LNCAP (cell line): ENCODE data around the gene ATAD1.

Source experiments
- CTCF ChIP-seq: fragments of 450-650 bp; IDR thresholded peaks from 2 replicates; pipeline ENCODE4 v1.5.1; 2017; ENCODE audit warnings: mild to moderate bottlenecking

The ATAD1 gene

GRCh38 chr10:87817609-87818504 lies at the start of gene ATAD1:
Gene ATAD1 (minus strand): TSS chr10:87818226. CDS start chr10:87814599, 3,627 bp downstream.
- no peak for TF ChIP-seq CTCF

- no peak for TF ChIP-seq CTCF
Observed at GRCh38 chr10:87867453-87867852, 49.4 kb upstream of the ATAD1 start.

- TF ChIP-seq CTCF = no peak
Observed at GRCh38 chr10:87866412-87866974, 48.5 kb upstream of the ATAD1 start.

GRCh38 chr10:87865241-87865881 lies 47.3 kb upstream of the ATAD1 start:
- no peak for TF ChIP-seq CTCF

GRCh38 chr10:87864496-87865059 lies 46.6 kb upstream of the ATAD1 start:
- no peak for TF ChIP-seq CTCF

GRCh38 chr10:87863053-87863943 lies 45.3 kb upstream of the ATAD1 start, which contains the start of the genes KLLN and PTEN:
Gene KLLN (minus strand): TSS chr10:87863533. CDS start chr10:87862487, 1,046 bp downstream.
Gene PTEN (plus strand): TSS chr10:87863625. CDS start chr10:87864470, 845 bp downstream.
- TF ChIP-seq CTCF = no peak
